ENCODE measurements around the gene ZNF524. TPM values are rescaled to one million over a fixed set of nuclear protein-coding genes. Genes with fewer than 3 reads are reported as not detected.

Gene ZNF524
- total and polyA plus RNA-seq, 10 of the 15 experiments (the other 5 are each of a cell fraction or from before 2014, with no cell fraction given): 0.47 to 18.6 (median 12.4) TPM; not detected in 1

DNA sequence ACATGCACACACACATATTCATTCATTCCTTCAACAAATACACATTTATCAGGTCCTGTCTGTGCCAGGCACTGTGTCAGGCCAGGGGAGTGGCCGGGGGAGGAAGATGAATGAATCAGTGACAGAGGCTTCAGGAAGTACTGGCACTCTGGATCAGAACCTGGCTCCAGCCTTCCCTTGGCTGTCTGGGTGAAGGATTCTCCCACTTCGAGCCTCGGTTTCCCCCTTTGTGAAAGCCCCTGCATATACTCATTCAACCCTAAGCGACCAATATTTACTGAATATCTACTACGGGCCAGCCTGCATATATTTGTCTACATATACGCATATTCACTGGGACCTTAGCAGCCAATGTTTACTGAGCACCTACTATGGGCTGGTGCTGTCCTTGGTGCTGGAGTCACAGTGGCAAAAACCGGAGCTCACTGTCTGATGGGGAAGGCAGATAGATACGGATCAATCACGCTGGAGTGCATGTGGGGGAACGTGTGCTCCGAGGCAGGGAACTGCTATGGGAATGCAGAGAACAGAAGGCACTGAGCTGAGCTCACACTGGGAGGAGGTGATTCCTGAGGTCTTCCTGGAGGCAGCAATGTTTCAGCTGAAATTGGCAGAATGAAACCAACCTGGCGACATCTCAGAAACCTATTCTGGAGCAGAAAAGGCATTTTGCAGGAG, 18.8 kb upstream of the ZNF524 start:
- H3K9ac ChIP-seq (ENCODE audit: control insufficient read depth, insufficient read depth, low read length): peak overlapping the region; percentile 66
- ChIA-PET POLR2A (interaction anchor here (0.5 to 1.5 kb wide), 5 partner anchors 8 to 53 kb away, joined by 3 to 5 read pairs (median 4); partner anchors contain the start of gene FIZ1), CTCF (interaction anchor here (1.1 to 2.3 kb wide), 3 partner anchors 25 to 73 kb away, joined by 3 to 5 read pairs (median 5); partner anchors contain the start of gene ZNF865), SMC1A (ENCODE audit: uncharacterized antibody, unreplicated experiment) (interaction anchor here (1.1 kb wide), 1 partner anchor 67 kb away, joined by 5 read pairs; no protein-coding TSS in a partner anchor), RAD21 (ENCODE audit: unreplicated experiment) (interaction anchor here (0.8 to 1.3 kb wide), 2 partner anchors 18 to 45 kb away, joined by 3 to 4 read pairs; partner anchors contain the start of gene FIZ1)
- H3K4me3 ChIP-seq: peak overlapping the region; percentile 93
- H3K27ac ChIP-seq (ENCODE audit: control insufficient read depth, insufficient read depth): peak overlapping the region; percentile 52; the same call in 1 of the 2 replicates
- peaks cover 11% of the 10 kb centered on the region for H3K79me2 ChIP-seq (ENCODE audit: control insufficient read depth, insufficient read depth, low read length)
- H4K20me1 ChIP-seq (ENCODE audit: control insufficient read depth, insufficient read depth): no peaks in the 10 kb centered on the region
- WGBS (ENCODE audit: insufficient coverage, insufficient replicate concordance, low lambda C conversion rate, missing lambda C conversion rate): 70% methylated on average over 12 of the region's 12 CpGs
- FAIRE-seq (peak; percentile 54), DNase-seq (ENCODE audit: low read depth, low spot score) (no peak), ATAC-seq (no peak; the same call in 1 of the 3 replicates)
- no peaks in the 10 kb centered on the region for H3K9me3 ChIP-seq (replicated peaks; ENCODE audit: control insufficient read depth, insufficient read depth, low read length)
- BruUV-seq (replicated peaks): no TSS peak
- intact Hi-C loops (cut with micrococcal nuclease; ENCODE audit: unreplicated experiment): no loop called here
- 0 out of 2 replicates have a peak, but pooled peaks cover 3% of the 10 kb centered on the region for H3K4me1 ChIP-seq (ENCODE audit: control insufficient read depth, insufficient read depth, low read length)
- H3K4me2 ChIP-seq (ENCODE audit: control insufficient read depth, insufficient read depth): peak overlapping the region; percentile 56
- no peaks in the 10 kb centered on the region for H3K27me3 ChIP-seq (replicated peaks in 1 of 2; ENCODE audit: control insufficient read depth in 2 of 2, insufficient read depth in 2 of 2, low read length in 1 of 2)
- H2AFZ ChIP-seq (ENCODE audit: control insufficient read depth, low read depth, low read length): peak overlapping the region; percentile 82
- H3K36me3 ChIP-seq (ENCODE audit: control insufficient read depth in 2 of 2, insufficient read depth in 2 of 2, low read length in 1 of 2): peaks cover 0 to 5% of the 10 kb centered on the region in 2 experiments; a peak in 1 of 4 replicates
- in situ Hi-C loops (cut with MboI): no loop called here
- TF ChIP-seq PML (IDR thresholded peaks at IDR 0.05; ENCODE audit: low read length) (no peak), ZNF217 (IDR thresholded peaks at IDR 0.05) (peak; percentile 44; the same call in 1 of the 2 replicates), SKIL (IDR thresholded peaks at IDR 0.05; ENCODE audit: low read depth, poor library complexity, severe bottlenecking) (no peak), POLR2AphosphoS5 (IDR thresholded peaks at IDR 0.05; ENCODE audit: low read length) (no peak), SIN3A (IDR thresholded peaks at IDR 0.05; ENCODE audit: low read depth, low read length) (0 out of 2 replicates have a peak, but pooled peaks have one; percentile 7), ETV6 (conservative IDR thresholded peaks at IDR 0.05 in 1 of 2, IDR thresholded peaks at IDR 0.05 in 1 of 2; ENCODE audit: borderline replicate concordance in 1 of 2, low read depth in 1 of 2) (peak in 1 of 2 experiments; percentile 4; a peak in 1 of 4 replicates), TCF7 (IDR thresholded peaks at IDR 0.05; ENCODE audit: borderline replicate concordance) (0 out of 2 replicates have a peak, but pooled peaks have one; percentile 24), RBBP5 (conservative IDR thresholded peaks at IDR 0.05) (no peak), IKZF1 (conservative IDR thresholded peaks at IDR 0.05) (no peak), KLF5 (IDR thresholded peaks at IDR 0.05; ENCODE audit: partially characterized antibody) (no peak), SMARCA5 (IDR thresholded peaks at IDR 0.05) (0 out of 2 replicates have a peak, but pooled peaks have one; percentile 17), MEF2A (IDR thresholded peaks at IDR 0.05; ENCODE audit: insufficient read depth, low read depth, low read length) (no peak), POU2F2 (IDR thresholded peaks at IDR 0.05; ENCODE audit: borderline replicate concordance, low read depth, low read length) (no peak), SREBF1 (IDR thresholded peaks at IDR 0.05; ENCODE audit: low read length) (no peak), ATF2 (IDR thresholded peaks at IDR 0.05; ENCODE audit: low read length) (no peak), RAD21 (IDR thresholded peaks at IDR 0.05; ENCODE audit: insufficient read depth, low read depth, low read length) (no peak), SMAD5 (IDR thresholded peaks at IDR 0.05; ENCODE audit: low read depth) (no peak), FOXK2 (IDR thresholded peaks at IDR 0.05) (no peak), NRF1 (conservative IDR thresholded peaks at IDR 0.05; ENCODE audit: low read depth, low read length) (no peak), ZNF622 (IDR thresholded peaks at IDR 0.05) (no peak), KAT2A (conservative IDR thresholded peaks at IDR 0.05; ENCODE audit: control insufficient read depth, low read depth, low read length) (no peak)

Measured in GM12878 (cell line).